ENCODE data around the gene NPDC1. TPM values are rescaled to one million over a fixed set of nuclear protein-coding genes. Genes with fewer than 3 reads are reported as not detected.

The NPDC1 gene
- total RNA-seq, 2 experiments from 2014 or later = 15.3 to 16.0 TPM

DNA sequence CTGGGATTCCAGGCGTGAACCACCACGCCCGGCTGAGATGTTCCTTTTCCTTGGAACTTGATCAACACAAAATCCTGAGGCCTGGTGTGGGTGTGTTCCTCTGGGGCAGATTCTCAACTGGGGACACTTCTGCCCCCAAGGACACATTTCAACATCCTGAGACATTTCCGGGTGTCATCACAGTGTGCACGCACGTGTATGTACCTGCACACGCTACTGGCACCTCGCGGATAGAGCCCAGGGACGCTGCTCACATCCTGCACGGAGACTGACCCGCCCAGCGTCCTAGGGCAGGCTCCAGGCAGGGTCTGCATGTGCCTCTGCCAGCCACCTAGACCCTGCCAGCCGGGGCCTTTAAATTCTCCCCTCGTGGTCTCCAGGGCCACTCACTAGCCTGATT lies 16.4 kb upstream of the NPDC1 start:
- no peak for ATAC-seq (ENCODE audit: poor library complexity)
- H3K27ac ChIP-seq (ENCODE audit: low read depth in 1 of 2, low read length in 2 of 2) = no peak overlapping the region
- no peak for DNase-seq
- Mint-ChIP-seq H3K27me3 (no peaks in the 10 kb centered on the region), H3K4me3 (no peak overlapping the region), H3K9me3 (no peaks in the 10 kb centered on the region), H3K27ac (no peak overlapping the region), H3K4me1 (ENCODE audit: low read depth) (no peaks in the 10 kb centered on the region), H3K36me3 (ENCODE audit: low read depth) (no peaks in the 10 kb centered on the region)
- ChIA-PET POLR2A (no interaction called here), CTCF (no interaction called here)
- no peaks in the 10 kb centered on the region for H3K27me3 ChIP-seq (ENCODE audit: control insufficient read depth in 1 of 2, insufficient read depth in 2 of 2, low read length in 2 of 2)
- TF ChIP-seq, protein P1, sequence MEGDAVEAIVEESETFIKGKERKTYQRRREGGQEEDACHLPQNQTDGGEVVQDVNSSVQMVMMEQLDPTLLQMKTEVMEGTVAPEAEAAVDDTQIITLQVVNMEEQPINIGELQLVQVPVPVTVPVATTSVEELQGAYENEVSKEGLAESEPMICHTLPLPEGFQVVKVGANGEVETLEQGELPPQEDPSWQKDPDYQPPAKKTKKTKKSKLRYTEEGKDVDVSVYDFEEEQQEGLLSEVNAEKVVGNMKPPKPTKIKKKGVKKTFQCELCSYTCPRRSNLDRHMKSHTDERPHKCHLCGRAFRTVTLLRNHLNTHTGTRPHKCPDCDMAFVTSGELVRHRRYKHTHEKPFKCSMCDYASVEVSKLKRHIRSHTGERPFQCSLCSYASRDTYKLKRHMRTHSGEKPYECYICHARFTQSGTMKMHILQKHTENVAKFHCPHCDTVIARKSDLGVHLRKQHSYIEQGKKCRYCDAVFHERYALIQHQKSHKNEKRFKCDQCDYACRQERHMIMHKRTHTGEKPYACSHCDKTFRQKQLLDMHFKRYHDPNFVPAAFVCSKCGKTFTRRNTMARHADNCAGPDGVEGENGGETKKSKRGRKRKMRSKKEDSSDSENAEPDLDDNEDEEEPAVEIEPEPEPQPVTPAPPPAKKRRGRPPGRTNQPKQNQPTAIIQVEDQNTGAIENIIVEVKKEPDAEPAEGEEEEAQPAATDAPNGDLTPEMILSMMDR (IDR thresholded peaks at IDR 0.05) = no peak
- H3K4me1 ChIP-seq (ENCODE audit: insufficient read depth, low read length) = peaks cover 7% of the 10 kb centered on the region
- no peaks in the 10 kb centered on the region for H3K9me3 ChIP-seq (ENCODE audit: control insufficient read depth in 1 of 2, insufficient read depth in 1 of 2, low read length in 2 of 2)
- no peak overlapping the region for H3K4me3 ChIP-seq (ENCODE audit: low read length)
- intact Hi-C loops (cut with DNase I, micrococcal nuclease) = loop anchor here in 1 of 2 experiments (10.0 kb wide), 1 partner anchor 278 kb away; no protein-coding TSS in a partner anchor
- H3K36me3 ChIP-seq (ENCODE audit: insufficient read depth, low read length) = no peaks in the 10 kb centered on the region

DNA sequence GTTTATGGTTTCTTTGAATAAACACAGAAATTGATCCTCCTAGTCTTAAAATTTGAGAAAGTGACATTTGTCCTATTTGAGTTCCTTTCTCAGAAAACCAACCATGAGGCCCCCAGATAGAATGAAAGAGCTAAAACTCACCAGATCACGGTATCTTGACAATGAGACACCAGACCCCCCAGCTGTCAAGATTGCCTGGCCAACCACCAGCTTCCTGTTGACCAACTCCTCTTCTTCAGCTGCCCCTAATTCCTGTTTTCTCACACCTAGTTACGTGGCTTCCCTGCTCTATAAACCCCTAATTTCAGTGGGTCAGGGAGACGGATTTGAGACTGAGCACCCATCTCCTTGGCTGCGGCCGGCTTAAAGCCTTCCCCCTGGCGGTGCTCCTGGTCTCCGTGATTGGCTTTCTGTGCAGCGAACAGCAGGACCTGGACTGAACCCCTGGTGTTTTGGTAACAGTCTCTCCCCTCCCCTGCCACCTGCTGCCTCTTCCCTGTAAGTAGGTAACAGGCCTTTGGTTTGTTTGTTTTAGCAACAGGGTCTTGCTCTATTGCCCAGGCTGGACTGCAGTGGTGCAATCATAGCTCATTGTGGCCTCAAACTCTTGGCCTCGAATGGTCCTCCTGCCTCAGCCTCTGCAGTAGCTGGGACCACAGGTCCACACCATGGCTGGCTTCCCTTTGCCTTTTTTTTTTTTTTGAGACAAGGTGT lies 12.7 kb upstream of the NPDC1 start:
- Histone ChIP-seq H3K36me3 (ENCODE audit: insufficient read depth, low read length) (no peaks in the 10 kb centered on the region), H3K27me3 (ENCODE audit: control insufficient read depth in 1 of 2, insufficient read depth in 2 of 2, low read length in 2 of 2) (peaks cover under 1 to 3% of the 10 kb centered on the region in 2 experiments), H3K9me3 (ENCODE audit: control insufficient read depth in 1 of 2, insufficient read depth in 1 of 2, low read length in 2 of 2) (no peaks in the 10 kb centered on the region), H3K4me1 (ENCODE audit: insufficient read depth, low read length) (peaks cover 5% of the 10 kb centered on the region), H3K4me3 (ENCODE audit: low read length) (no peak overlapping the region), H3K27ac (ENCODE audit: low read depth in 1 of 2, low read length in 2 of 2) (no peak overlapping the region)
- Mint-ChIP-seq H3K27ac (no peak overlapping the region), H3K4me1 (ENCODE audit: low read depth) (no peaks in the 10 kb centered on the region), H3K9me3 (no peaks in the 10 kb centered on the region), H3K36me3 (ENCODE audit: low read depth) (no peaks in the 10 kb centered on the region), H3K4me3 (no peak overlapping the region), H3K27me3 (no peaks in the 10 kb centered on the region)
- TF ChIP-seq, protein P1 (IDR thresholded peaks at IDR 0.05) = no peak
- ChIA-PET POLR2A (no interaction called here), CTCF (interaction anchor here (0.7 to 0.9 kb wide), 2 partner anchors 9 to 12 kb away, joined by 3 to 4 read pairs; partner anchors contain the start of gene NPDC1)
- no peak for ATAC-seq (ENCODE audit: poor library complexity)
- intact Hi-C loops (cut with DNase I, micrococcal nuclease) = no loop called here
- DNase-seq = no peak

DNA sequence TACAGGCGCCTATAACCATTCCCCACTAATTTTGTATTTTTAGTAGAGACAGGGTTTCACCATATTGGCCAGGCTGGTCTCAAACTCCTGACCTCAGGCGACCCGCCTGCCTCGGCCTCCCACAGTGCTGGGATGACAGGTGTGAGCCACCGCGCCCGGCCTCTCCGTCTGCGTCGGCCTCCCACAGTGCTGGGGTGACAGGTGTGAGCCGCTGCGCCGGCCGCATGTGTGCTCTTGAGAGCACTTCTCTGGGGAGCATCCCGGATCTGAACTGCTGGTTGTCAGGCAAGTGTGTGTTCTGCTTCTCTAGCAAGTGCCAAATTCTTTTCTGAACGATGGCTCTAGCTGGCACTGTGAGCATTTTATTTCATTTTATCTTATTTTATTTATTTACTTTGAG lies 11.6 kb upstream of the NPDC1 start:
- no peaks in the 10 kb centered on the region for H3K4me1 Mint-ChIP-seq (ENCODE audit: low read depth)
- no peak for ATAC-seq (ENCODE audit: poor library complexity)
- H3K4me1 ChIP-seq (ENCODE audit: insufficient read depth, low read length) = peaks cover 16% of the 10 kb centered on the region

More for the DNA sequence above, 11.6 kb upstream of the NPDC1 start:
- H3K27me3 ChIP-seq (ENCODE audit: control insufficient read depth in 1 of 2, insufficient read depth in 2 of 2, low read length in 2 of 2) = peaks cover 10 to 11% of the 10 kb centered on the region in 2 experiments
- intact Hi-C loops (cut with DNase I, micrococcal nuclease) = no loop called here
- TF ChIP-seq, protein P1 (IDR thresholded peaks at IDR 0.05) = no peak
- Mint-ChIP-seq H3K27me3 (peaks cover 4% of the 10 kb centered on the region), H3K9me3 (no peaks in the 10 kb centered on the region), H3K4me3 (no peak overlapping the region), H3K36me3 (ENCODE audit: low read depth) (no peaks in the 10 kb centered on the region), H3K27ac (no peak overlapping the region)
- no peak for DNase-seq
- H3K36me3 ChIP-seq (ENCODE audit: insufficient read depth, low read length) = no peaks in the 10 kb centered on the region
- H3K27ac ChIP-seq (ENCODE audit: low read depth in 1 of 2, low read length in 2 of 2) = no peak overlapping the region
- peaks cover 0 to 7% of the 10 kb centered on the region in 2 experiments for H3K9me3 ChIP-seq (ENCODE audit: control insufficient read depth in 1 of 2, insufficient read depth in 1 of 2, low read length in 2 of 2)
- no peak overlapping the region for H3K4me3 ChIP-seq (ENCODE audit: low read length)
- ChIA-PET CTCF (interaction anchor here (1.3 kb wide), 1 partner anchor 11 kb away, joined by 3 read pairs; no protein-coding TSS in a partner anchor), POLR2A (no interaction called here)
